ENCODE results near the gene GFOD1. TPM values are rescaled to one million over a fixed set of nuclear protein-coding genes. Genes with fewer than 3 reads are reported as not detected.
"Not testable (repeated sequence)": the region's sequence is repeated elsewhere in the genome, so short reads cannot be mapped to it uniquely, and the experiment has no call there.

The GFOD1 gene
- total RNA-seq, 1 donor from 2014 or later = 17.4 TPM

GRCh38 chr6:13326031-13326586 lies 161.3 kb downstream of the GFOD1 start:
- not testable (repeated sequence) for DNase-seq (ENCODE audit: low spot score)

DNA sequence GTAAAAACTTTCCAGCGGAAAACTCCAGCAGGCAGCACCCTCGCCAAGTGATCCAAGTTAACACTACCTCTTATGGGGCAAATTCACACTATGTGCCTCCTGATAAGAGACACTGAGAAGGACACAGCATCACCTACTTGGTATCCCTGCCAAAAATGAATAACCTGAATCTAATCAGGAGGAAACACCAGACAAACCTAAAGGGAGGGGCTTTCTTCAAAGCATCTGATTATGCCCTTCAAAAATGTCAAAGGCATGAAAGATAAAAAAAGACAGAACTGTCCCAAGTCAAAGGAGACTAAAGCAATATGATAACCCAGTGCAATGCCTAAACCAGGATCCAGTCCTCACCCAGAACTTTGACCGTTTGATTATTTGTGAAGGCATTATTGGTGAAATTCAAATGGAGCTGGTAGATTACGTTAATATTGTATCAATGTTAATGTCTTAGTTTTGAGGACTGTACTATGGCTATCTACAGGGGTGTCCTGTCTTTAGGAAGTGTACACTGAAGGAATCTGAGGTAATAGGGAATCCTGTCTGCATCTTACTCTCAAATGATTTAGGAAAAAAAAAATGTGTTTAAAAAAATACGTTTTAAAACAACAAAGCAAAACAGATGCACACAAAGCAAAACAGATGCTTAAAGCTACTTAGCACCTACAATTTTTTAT lies 167.4 kb downstream of the GFOD1 start:
- DNase-seq (ENCODE audit: low spot score) = no peak

- no peak for DNase-seq (ENCODE audit: low spot score)
These were observed 168.6 kb downstream of the GFOD1 start for GRCh38 chr6:13318821-13319220.

GRCh38 chr6:13315896-13316295 lies 171.5 kb downstream of the GFOD1 start:
- DNase-seq (ENCODE audit: low spot score) = no peak

DNA sequence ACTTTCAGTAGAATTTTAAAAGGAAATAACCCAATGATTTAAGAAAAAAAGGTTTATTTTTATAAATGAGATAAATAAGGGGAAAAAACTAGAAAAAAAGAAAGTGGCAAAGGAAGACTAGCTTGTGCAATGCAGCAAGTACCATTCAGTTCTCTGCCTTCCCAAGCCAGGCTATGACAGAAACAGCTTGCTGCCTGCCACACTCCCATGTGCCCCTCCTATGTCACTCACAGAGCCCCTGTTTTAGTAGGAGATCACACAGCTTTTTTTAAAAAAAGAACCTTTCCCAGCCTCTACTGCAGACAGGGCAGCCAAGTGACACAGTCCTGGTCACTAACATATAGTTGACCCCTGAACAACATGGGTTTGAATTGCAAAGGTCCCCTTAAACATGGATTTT lies 172.6 kb downstream of the GFOD1 start:
- no peak for DNase-seq (ENCODE audit: low spot score)

DNA sequence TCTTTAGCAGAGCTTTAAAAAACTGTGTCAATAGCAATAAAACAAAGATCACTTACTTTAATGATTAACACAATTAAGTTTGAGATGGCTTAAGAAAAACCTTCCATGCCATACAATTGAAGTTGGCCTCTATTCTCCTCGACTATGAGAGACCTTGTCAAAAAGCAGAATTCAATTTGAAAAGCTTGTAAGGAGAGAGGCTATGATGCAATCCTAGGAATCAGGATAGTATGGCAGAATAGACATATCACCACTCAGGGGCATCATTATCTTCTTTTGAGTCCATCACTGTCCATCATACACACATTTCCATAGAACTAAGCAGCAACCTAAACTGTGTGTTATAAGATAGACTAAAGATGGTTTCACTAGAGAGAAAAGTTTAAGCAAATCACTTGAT lies 176.2 kb downstream of the GFOD1 start:
- no peak for DNase-seq (ENCODE audit: low spot score)

GRCh38 chr6:13308332-13308731 lies 179.1 kb downstream of the GFOD1 start:
- no peak for DNase-seq (ENCODE audit: low spot score)

Other genes starting within 250 kb of the GFOD1 start
- 14.6 TPM for gene TBC1D7, start 159.1 kb downstream of the GFOD1 start, total RNA-seq
- gene SIRT5, start 87.0 kb upstream of the GFOD1 start, total RNA-seq = 15.2 TPM
- gene NOL7, start 127.7 kb upstream of the GFOD1 start, total RNA-seq = 54.5 TPM
- gene RANBP9, start 224.2 kb upstream of the GFOD1 start, total RNA-seq = 43.6 TPM